WI38 (cell line): ENCODE results near the gene RALGAPA2.

Experiments used
- H3K4me3 ChIP-seq: 2 replicates; pipeline ENCODE4 v1.5.1; 2011; ENCODE audit warnings: low read depth, mild to moderate bottlenecking, control low read depth, low read length
- CTCF ChIP-seq: IDR thresholded peaks from 2 replicates; pipeline ENCODE4 v1.5.1; 2012; ENCODE audit warnings: low read depth, mild to moderate bottlenecking, control low read depth, low read length

RALGAPA2 gene

GRCh38 chr20:20391766-20392165 lies 320.7 kb downstream of the RALGAPA2 start:
- no peak overlapping the region for H3K4me3 ChIP-seq
- TF ChIP-seq CTCF: no peak

GRCh38 chr20:20391115-20391514 lies 321.3 kb downstream of the RALGAPA2 start:
- TF ChIP-seq CTCF: no peak
- H3K4me3 ChIP-seq: no peak overlapping the region

GRCh38 chr20:20390393-20390792 lies 322.1 kb downstream of the RALGAPA2 start:
- no peak overlapping the region for H3K4me3 ChIP-seq
- no peak for TF ChIP-seq CTCF

- no peak for TF ChIP-seq CTCF
- no peak overlapping the region for H3K4me3 ChIP-seq
Measured at GRCh38 chr20:20386192-20386591, 326.3 kb downstream of the RALGAPA2 start.

GRCh38 chr20:20375862-20376261 lies 336.6 kb downstream of the RALGAPA2 start:
- H3K4me3 ChIP-seq: no peak overlapping the region
- no peak for TF ChIP-seq CTCF

GRCh38 chr20:20373091-20373571 lies 339.3 kb downstream of the RALGAPA2 start:
- TF ChIP-seq CTCF: no peak
- H3K4me3 ChIP-seq: no peak overlapping the region

- no peak for TF ChIP-seq CTCF
- H3K4me3 ChIP-seq: no peak overlapping the region
Measured at GRCh38 chr20:20371681-20372080, 340.8 kb downstream of the RALGAPA2 start.
